Measurements from ENCODE around the gene OCIAD2.

DNA sequence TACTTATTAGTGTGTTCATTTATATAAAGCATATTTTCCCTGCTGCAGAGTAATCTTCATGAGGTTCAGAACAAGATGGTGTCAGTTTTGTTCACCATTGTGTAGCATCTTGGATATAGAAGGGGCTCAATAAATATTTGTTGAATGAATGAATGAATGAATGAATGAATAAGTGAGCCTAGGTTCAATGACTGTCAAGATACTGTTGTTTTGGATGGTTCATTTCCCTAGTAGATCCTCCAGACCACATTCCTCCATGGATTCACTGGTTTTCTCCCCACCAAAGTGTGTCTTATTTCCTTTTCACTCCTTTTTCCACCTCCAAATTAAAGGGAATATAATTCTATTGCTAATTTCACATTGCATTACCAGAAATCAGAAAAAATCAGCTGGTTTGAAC, 2.1 kb upstream of the OCIAD2 start:
- TF ChIP-seq EZH2phosphoT487 (conservative IDR thresholded peaks at IDR 0.05; ENCODE audit: low read length) = no peak
- no peak for TF ChIP-seq CTCF (IDR thresholded peaks at IDR 0.05; ENCODE audit: insufficient read depth, low read length, poor library complexity, severe bottlenecking)

Data from SU-DHL-6 (cell line).